Activated CD8-positive, alpha-beta memory T cell treated with anti-CD3 and anti-CD28 coated beads, Interleukin-2, amount 50 U/mL, for 48 hours (primary cell): ENCODE measurements around the gene PHC2.

Experiments
- DNase-seq: peaks from one replicate; pipeline ENCODE4 v3.0.0-alpha.2; 2020

PHC2 gene

GRCh38 chr1:33286451-33287185 is 144.3 kb downstream of the PHC2 start:
- no peak for DNase-seq

GRCh38 chr1:33284049-33284448 is 146.8 kb downstream of the PHC2 start:
- DNase-seq = no peak

- DNase-seq = no peak
These were observed 148.1 kb downstream of the PHC2 start for GRCh38 chr1:33282791-33283190.

DNA sequence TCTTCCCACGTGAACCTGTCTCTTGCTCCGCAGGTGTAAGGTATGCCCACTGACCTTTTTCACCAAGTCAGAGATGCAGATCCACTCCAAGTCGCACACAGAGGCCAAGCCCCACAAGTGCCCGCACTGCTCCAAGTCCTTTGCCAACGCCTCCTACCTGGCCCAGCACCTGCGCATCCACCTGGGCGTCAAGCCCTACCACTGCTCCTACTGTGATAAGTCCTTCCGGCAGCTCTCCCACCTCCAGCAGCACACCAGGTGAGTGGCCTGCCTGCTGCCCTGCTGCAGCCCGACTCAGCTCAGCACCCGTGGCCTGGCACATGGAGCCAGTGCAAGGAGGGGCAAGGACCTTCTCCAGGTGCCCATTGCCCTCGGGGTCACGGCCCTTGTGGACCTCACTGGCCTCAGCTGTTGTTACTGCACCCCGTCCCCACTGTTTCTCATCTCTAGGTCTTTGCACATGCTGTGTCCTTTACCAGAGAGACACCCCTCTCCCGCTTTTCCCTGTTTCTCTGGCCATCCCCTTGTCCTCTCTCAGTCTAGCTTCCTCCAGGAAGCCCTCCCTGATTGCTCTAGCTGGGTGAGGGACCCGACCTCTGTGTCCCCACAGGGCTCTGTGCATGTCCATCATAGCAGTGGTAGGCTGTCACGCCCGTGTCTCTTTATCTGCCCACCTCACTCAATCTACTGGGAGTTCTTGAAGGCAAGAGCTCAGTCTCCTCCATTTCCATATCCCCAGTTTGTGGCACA is 149.2 kb downstream of the PHC2 start:
- DNase-seq = no peak

DNA sequence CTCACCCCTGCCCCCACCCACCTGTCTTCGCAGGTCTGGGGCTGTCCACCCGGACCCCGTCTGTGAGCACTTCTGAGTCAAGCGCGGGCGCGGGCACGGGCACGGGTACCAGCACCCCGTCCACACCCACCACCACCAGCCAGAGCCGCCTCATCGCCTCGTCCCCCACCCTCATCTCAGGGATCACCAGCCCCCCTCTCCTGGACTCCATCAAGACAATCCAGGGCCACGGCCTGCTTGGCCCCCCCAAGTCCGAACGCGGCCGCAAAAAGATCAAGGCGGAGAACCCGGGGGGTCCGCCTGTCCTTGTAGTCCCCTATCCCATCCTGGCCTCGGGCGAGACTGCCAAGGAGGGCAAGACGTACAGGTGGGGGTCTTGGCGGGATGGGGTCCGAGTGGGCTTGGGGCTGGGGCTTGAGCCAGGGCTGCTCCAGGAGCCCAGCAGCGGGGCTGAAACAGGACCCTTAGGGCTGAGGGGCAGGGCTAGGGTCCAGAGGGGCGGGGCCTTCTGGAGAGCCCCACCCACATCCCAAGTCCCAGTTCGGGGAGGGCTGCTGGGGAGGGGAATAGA is 150.7 kb downstream of the PHC2 start:
- no peak for DNase-seq

DNA sequence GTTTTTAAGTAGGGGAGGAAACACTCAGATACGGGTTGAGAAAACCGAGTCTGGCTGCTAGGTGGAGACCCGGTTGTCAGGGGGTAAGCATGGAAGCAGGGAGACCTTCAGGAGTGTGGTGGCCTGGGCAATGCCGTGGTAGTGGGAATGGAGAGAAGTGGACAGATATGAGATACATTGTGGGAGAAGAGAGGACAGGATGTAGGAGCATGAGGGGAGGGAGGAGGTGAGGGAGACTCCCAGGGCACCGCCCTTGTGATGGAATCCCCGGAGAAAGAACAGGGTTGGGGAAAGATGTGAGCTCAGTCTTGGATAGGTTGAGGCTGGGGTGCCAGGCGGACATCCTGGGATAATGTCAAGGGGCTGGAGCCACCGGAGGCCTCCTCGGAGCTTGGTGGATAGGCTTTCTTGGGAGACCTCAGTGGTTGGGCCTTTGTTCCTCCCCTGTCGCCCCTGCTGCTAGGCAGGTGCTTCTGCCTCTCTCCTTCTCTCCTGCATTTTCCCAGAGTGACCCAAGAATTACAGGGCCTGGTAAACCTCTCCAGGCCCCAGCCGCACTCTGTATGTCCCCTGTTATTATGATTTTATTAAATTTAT is 153.3 kb downstream of the PHC2 start:
- DNase-seq = no peak

GRCh38 chr1:33276573-33277298 is 154.2 kb downstream of the PHC2 start:
- DNase-seq = no peak

DNA sequence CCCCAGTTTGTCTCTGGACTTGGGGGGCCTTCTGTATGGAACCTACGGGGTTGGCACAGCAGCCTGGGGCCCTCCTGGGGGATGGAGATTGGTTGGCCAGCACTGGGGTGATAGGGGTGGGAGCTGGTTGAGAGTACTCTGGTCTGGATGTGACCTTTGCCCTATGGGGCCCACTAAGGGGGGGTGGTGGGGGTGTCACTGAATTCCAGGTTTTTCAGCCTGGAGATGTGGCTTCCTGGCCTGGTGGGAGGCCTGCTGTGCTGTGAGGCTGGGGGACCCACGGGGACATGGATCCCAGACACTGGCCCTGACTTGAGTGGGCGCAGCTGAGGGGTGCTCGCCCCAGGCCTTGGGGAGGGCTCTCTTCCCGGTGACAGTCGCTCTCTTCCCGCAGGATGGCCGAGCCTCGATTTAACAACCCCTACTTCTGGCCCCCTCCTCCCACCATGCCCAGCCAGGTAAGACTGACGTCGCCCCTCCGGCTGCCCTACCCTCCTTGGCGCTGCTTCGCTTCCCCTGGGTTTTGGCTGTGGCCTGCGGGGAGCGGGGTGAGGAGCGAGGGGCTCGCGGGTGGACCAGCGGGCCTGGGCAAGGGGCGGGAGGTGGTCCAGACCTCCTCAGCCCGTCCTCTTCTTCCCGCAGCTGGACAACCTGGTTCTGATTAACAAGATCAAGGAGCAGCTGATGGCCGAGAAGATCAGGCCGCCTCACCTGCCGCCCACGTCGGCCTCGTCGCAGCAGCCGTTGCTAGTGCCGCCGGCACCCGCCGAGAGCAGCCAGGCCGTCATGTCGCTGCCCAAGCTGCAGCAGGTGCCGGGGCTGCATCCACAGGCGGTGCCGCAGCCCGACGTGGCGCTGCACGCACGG is 155.0 kb downstream of the PHC2 start:
- DNase-seq = no peak

DNA sequence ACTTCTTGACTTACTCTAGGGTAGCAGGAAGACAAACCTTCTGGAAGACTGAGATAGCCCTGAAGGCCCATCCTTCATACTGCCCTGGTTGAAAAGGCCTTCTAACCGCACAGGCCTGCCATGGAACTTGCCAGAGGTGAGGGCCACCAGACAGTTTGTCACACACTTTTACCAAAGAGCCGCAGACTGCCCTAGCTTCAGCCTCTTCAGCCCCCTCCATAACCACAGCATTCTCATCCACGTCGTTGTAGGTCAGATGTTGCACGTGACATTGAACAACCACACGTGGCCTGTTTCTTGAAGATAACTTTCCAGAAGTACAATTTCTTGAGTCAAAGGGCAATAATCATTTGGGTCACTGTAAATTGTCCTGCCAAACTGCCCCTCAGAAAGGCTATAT is 155.7 kb downstream of the PHC2 start:
- DNase-seq = no peak

GRCh38 chr1:33274446-33274845 is 156.4 kb downstream of the PHC2 start:
- no peak for DNase-seq

- no peak for DNase-seq
These were observed 156.9 kb downstream of the PHC2 start for GRCh38 chr1:33273961-33274371.
